A673 (cell line): Measurements from ENCODE around the gene ARMC6.

Source experiments
- EZH2 ChIP-seq: fragments of 200-600 bp; sonication (generic); IDR thresholded peaks from 2 replicates; pipeline ENCODE4 v1.6.1; 2017; ENCODE audit warnings: borderline replicate concordance, low read depth, mild to moderate bottlenecking, mixed read lengths, antibody characterized with exemption, low read length; ENCODE audit not compliant: poor library complexity, severe bottlenecking
- TF ChIP-seq, protein P1 (sequence below): fragments of 300-800, 200-600 bp; sonication (generic); conservative IDR thresholded peaks from 2 replicates; pipeline ENCODE4 v1.5.1; 2017; ENCODE audit warnings: low read depth, mild to moderate bottlenecking, antibody characterized with exemption, low read length, moderate library complexity, mixed read lengths

DNA sequence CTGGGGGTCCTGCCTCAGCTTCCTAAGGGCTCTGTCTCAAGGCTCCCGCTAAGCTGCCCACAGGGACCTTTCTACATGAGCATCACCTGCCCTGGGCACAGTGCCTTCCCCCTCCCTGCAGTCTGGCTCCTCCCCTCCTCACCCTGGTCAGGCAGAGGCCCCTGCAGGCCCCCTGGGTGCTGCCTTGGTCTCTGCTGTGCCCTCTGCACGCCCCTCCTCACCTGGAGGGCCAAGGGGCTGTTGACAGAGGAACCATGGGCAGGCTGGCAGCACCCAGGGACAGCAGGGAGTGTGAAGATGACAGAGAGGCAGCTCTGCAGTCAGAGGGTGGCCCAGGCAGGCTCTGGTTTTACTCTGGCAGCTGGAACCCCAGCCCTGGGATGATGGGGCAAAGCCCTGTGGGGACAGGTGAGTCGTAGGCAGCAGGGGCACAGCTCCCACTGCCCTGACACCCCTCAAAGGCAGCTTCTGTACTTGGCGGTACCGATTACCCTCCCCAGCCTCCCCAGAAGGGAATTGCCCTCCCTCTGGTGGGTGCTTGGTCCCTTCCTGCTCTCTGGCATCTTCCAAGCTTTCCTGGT is 43.2 kb upstream of the ARMC6 start:
- TF ChIP-seq, protein P1, sequence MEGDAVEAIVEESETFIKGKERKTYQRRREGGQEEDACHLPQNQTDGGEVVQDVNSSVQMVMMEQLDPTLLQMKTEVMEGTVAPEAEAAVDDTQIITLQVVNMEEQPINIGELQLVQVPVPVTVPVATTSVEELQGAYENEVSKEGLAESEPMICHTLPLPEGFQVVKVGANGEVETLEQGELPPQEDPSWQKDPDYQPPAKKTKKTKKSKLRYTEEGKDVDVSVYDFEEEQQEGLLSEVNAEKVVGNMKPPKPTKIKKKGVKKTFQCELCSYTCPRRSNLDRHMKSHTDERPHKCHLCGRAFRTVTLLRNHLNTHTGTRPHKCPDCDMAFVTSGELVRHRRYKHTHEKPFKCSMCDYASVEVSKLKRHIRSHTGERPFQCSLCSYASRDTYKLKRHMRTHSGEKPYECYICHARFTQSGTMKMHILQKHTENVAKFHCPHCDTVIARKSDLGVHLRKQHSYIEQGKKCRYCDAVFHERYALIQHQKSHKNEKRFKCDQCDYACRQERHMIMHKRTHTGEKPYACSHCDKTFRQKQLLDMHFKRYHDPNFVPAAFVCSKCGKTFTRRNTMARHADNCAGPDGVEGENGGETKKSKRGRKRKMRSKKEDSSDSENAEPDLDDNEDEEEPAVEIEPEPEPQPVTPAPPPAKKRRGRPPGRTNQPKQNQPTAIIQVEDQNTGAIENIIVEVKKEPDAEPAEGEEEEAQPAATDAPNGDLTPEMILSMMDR: no peak
- no peak for TF ChIP-seq EZH2
